ENCODE measurements around the gene NEDD8.

DNA sequence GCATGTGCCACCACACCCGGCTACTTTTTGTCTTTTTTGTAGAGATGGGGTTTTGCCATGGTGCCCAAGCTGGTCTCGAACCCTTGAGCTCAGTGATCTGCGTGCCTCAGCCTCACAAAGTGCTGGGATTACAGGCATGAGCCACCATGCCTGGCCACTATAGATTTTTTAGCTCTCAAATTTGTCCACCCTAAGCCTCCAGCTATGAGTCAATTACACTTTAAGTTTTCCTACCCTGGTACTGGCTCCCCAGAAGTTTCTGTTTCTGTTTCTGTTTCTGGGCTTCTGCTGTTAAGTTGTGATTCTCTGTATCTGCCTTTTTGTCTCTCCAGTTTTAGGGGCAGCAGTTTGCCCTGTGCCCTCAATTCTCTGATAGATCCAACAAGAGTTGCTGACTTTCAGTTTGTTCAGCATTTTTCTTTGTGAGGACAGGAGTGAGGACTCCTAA, 14.6 kb upstream of the NEDD8 start:
- TF ChIP-seq, protein P1, sequence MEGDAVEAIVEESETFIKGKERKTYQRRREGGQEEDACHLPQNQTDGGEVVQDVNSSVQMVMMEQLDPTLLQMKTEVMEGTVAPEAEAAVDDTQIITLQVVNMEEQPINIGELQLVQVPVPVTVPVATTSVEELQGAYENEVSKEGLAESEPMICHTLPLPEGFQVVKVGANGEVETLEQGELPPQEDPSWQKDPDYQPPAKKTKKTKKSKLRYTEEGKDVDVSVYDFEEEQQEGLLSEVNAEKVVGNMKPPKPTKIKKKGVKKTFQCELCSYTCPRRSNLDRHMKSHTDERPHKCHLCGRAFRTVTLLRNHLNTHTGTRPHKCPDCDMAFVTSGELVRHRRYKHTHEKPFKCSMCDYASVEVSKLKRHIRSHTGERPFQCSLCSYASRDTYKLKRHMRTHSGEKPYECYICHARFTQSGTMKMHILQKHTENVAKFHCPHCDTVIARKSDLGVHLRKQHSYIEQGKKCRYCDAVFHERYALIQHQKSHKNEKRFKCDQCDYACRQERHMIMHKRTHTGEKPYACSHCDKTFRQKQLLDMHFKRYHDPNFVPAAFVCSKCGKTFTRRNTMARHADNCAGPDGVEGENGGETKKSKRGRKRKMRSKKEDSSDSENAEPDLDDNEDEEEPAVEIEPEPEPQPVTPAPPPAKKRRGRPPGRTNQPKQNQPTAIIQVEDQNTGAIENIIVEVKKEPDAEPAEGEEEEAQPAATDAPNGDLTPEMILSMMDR (IDR thresholded peaks at IDR 0.05): no peak
- TF ChIP-seq POLR2A (IDR thresholded peaks at IDR 0.05): no peak
